Effector memory CD8-positive, alpha-beta T cell (primary cell): ENCODE measurements around the gene CD8B2.
"Not testable (repeated sequence)": the region's sequence is repeated elsewhere in the genome, so short reads cannot be mapped to it uniquely, and the experiment has no call there.

Experiments used
- ATAC-seq: fragments of 150-1000 bp; cut with Tn5 transposase; replicated peaks from 2 replicates; pipeline ENCODE4 v1.10.0; 2021; ENCODE audit warnings: mild to moderate bottlenecking, moderate library complexity
- DNase-seq, 3 experiments: peaks; one replicate each; pipeline ENCODE4 v3.0.0; 2021
- H3K27ac Mint-ChIP-seq, 2 donors: one replicate each; pipeline ENCODE4 v1.8.0; 2022; ENCODE audit warnings: mild to moderate bottlenecking in 2 of 2, mixed read lengths in 2 of 2, moderate library complexity in 2 of 2
- H3K27me3 Mint-ChIP-seq, 2 donors: one replicate each; pipeline ENCODE4 v1.8.0; 2022; ENCODE audit warnings: mixed read lengths in 2 of 2
- H3K36me3 Mint-ChIP-seq: one replicate; pipeline ENCODE4 v1.8.0; 2022; ENCODE audit warnings: mild to moderate bottlenecking, moderate library complexity, mixed read lengths; ENCODE audit not compliant: insufficient read depth
- H3K4me1 Mint-ChIP-seq, 2 donors: one replicate each; pipeline ENCODE4 v1.8.0; 2022; ENCODE audit warnings: low read depth in 2 of 2, mixed read lengths in 2 of 2
- H3K4me3 Mint-ChIP-seq, 2 donors: one replicate each; pipeline ENCODE4 v1.8.0; 2022; ENCODE audit warnings: mild to moderate bottlenecking in 2 of 2, mixed read lengths in 2 of 2, moderate library complexity in 2 of 2
- H3K9me3 Mint-ChIP-seq, 2 donors: one replicate each; pipeline ENCODE4 v1.8.0; 2022; ENCODE audit warnings: mixed read lengths in 2 of 2

Gene CD8B2

DNA sequence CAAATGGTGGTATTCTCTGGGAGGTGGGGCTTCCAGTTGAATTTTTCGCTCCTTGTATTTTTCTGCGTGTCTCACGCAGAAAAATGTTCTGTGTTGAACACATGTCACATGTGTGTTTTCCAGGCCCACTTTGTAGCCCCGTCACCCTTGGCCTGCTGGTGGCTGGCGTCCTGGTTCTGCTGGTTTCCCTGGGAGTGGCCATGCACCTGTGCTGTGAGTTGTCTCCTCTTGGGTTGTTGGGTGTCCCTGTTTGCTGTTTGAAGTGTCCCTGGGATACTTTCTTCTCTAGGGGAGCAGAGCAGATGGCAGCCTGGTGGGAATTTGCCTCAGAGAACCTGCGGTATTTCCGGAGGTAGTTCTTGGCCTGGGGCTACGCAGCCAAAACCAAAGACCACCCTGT lies 15.2 kb downstream of the CD8B2 start:
- not testable (repeated sequence) for DNase-seq, H3K9me3 Mint-ChIP-seq, H3K4me1 Mint-ChIP-seq, ATAC-seq, H3K27ac Mint-ChIP-seq, H3K27me3 Mint-ChIP-seq, H3K4me3 Mint-ChIP-seq, H3K36me3 Mint-ChIP-seq

DNA sequence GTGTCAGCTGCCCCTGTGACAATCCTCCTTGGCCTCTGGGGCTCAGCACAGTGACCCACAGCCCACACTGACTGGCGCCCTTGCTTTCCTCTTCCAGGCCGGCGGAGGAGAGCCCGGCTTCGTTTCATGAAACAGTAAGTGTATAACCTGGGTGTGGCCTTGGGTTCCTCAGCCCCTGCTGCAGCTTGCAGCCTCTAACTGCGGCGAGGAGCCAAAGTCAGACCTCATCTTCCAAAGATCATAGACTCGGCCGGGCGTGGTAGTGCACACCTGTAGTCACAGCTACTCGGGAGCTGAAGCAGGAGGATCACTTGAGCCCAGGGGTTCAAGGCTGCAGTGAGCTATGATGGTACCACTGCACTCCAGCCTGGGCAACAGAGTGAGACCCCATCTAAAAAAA lies 17.0 kb downstream of the CD8B2 start:
- H3K27me3 Mint-ChIP-seq, H3K4me3 Mint-ChIP-seq, H3K36me3 Mint-ChIP-seq, H3K9me3 Mint-ChIP-seq, ATAC-seq, H3K27ac Mint-ChIP-seq, H3K4me1 Mint-ChIP-seq, DNase-seq: not testable (repeated sequence)

DNA sequence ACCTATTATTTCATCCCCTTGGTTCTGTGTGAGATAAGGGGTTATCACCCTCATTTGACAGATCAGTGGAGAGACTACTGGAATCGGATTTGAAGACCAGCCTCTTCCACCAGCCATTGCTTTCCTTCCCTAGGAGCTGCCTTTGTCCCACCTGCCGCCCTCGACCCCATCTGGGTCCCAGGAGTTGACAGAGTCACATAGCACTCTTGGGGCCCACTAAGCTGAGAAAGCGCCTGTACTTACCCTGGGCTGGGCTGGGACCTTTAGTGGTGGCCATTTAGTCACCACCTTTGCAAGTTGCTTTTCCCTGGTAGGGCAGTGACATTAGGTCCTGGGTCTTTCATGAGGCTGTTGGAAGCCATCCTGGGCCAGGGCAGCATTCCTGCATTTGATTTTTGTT lies 17.6 kb downstream of the CD8B2 start:
- not testable (repeated sequence) for H3K27me3 Mint-ChIP-seq, H3K36me3 Mint-ChIP-seq, H3K4me3 Mint-ChIP-seq, DNase-seq, H3K4me1 Mint-ChIP-seq, H3K9me3 Mint-ChIP-seq, ATAC-seq, H3K27ac Mint-ChIP-seq

DNA sequence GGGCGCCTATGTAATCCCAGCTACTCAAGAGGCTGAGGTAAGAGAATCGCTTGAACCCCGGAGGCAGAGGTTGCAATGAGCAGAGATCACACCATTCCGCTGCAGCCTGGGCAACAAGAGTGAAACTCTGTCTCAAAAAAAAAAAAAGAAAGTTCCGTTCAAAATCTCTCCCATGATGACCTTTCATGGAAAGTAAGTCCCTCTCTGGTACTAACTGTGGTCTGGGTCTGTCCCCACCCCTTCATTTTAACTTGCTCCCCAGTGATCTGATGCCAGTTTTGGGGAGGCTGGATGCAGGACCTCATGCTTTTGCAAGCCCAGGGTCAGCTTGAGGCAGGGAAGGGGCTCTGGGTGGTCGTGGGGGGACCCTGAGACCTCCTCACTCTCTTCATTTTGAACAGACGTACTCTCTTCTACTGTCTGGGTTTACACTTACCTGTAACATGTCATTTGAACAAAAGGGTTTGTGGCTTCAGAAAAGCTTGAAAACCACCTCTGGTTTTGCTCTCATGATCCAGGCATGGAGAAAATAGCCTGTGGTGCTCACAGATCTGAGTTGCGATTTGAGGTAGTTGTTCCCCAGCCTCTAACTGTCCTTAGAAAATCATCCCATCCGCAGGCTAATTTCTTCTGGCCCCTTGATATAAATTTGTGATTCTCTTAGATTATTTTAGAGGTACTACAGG lies 19.0 kb downstream of the CD8B2 start:
- H3K4me3 Mint-ChIP-seq, DNase-seq: not testable (repeated sequence)

DNA sequence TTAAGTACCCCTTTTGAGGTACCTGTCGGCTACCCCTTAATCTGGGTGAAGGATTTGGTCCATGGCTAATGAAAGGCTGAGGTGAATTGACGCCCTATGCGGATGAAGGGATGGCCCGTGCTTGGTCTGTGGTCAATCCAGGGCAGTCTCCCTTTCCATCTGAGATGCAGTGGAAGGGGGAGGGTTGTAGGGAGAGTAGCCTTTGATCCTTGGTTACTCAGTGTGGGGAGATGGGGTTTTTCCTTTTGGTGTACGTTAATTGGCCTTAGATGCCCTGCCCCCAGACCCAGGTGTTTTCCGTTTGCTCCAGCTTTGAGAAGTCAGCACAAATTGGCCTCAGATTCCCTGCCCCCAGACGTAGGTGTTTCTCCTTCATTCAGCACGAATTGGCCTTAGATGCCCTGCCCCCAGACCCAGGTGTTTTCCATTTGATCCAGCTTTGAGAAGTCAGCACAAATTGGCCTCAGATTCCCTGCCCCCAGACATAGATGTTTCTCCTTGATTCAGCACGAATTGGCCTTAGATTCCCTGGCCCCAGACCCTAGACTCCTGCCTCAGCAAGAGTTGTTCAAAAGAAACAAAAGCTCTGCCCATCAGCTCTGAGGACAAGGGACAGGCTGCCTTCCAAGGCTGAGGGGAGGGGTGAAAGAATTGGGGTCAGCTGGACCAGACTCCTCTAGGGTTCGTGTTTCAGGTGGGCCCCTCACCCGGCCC lies 21.7 kb downstream of the CD8B2 start:
- H3K9me3 Mint-ChIP-seq, H3K4me3 Mint-ChIP-seq, H3K4me1 Mint-ChIP-seq, H3K27me3 Mint-ChIP-seq, DNase-seq, H3K27ac Mint-ChIP-seq, H3K36me3 Mint-ChIP-seq, ATAC-seq: not testable (repeated sequence)

More for the DNA sequence above, 19.0 kb downstream of the CD8B2 start:
- peak; percentile 16 for ATAC-seq
- H3K9me3 Mint-ChIP-seq, H3K36me3 Mint-ChIP-seq, H3K27me3 Mint-ChIP-seq, H3K27ac Mint-ChIP-seq, H3K4me1 Mint-ChIP-seq: not testable (repeated sequence)

DNA sequence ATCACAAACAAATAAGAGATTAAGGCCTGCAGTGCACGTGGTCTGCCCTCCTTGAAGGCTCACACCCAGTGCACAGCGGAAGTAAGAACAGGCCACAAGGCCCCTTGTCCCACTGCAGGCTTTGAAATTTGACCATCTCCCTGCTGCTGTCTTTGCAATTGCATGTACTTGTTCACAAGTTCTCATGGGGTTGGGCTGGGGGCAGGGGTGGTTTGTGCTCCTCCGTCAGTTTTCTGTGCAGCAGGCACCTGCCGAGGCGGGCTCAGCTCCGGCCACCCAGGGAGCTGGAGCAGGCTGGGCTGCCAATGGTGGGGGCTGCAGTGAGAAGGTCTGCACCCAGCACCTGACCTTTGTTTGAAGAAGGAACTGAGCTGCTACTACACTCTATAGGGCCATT lies 22.2 kb downstream of the CD8B2 start:
- not testable (repeated sequence) for H3K27ac Mint-ChIP-seq, H3K27me3 Mint-ChIP-seq, ATAC-seq, H3K4me1 Mint-ChIP-seq, DNase-seq, H3K9me3 Mint-ChIP-seq, H3K4me3 Mint-ChIP-seq, H3K36me3 Mint-ChIP-seq

DNA sequence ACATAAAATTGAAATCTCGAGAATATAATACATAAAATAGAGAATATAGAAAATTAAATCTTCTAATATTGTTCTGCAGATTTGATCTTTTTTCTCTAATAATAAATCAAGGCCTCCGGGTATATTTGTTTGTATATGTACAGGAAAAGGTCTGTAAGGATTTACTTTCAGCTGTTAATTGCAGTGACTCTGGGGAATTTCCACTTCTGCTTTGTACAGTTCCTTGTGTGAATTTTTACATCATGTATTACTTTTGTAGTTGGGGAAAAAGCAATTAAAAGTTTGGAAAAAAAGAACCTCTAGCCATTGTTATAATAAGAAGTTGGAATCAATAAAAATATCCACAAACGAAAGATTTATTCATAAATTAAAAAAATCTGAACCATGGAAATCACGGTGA lies 23.6 kb downstream of the CD8B2 start:
- not testable (repeated sequence) for ATAC-seq, H3K4me3 Mint-ChIP-seq, H3K27me3 Mint-ChIP-seq, DNase-seq, H3K27ac Mint-ChIP-seq, H3K4me1 Mint-ChIP-seq, H3K9me3 Mint-ChIP-seq, H3K36me3 Mint-ChIP-seq

DNA sequence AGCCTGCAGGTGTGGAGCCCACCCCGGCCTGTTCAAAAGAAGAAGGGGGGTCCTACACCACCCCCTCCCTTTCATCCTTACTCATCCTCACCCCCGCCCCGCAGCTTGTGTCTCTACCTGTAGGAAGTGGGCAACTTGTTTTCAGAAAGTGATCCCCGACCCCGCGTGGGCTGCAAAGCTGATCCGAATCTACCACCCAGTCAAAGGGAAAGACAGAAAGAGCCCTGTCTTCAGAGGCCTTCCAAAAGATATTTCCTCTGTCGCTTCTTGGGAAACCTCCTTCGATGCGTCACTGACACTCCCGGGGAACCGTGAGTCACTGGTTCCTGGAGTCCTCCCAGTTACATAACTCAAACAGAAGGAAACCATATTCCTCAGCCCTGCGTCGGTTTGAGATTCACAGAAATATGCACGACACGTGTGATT lies 24.3 kb downstream of the CD8B2 start:
- H3K4me3 Mint-ChIP-seq = peak overlapping the region in 1 of 2 donors; percentile 28
- not testable (repeated sequence) for H3K27me3 Mint-ChIP-seq, H3K27ac Mint-ChIP-seq, H3K36me3 Mint-ChIP-seq, H3K9me3 Mint-ChIP-seq, DNase-seq, H3K4me1 Mint-ChIP-seq
- peak; percentile 21 for ATAC-seq

DNA sequence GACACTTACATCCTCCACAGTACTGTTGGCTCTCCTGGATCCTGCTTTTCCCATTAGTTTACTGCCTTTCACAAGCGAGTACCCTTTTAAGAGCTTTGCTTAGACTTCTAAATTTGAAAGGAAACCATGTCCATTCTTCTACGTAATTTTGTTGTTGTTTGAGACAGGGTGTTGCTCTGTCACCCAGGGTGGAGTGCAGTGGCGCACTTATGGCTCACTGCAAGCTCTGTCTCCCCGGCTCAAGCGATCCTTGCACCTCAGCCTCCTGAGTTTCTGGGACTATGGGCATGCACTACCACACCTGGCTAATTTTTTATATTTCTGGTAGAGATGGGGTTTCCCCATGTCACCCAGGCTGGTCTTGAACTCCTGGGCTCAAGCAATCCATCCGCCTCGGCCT lies 24.8 kb downstream of the CD8B2 start:
- H3K4me3 Mint-ChIP-seq = peak overlapping the region in 1 of 2 donors; percentile 28

DNA sequence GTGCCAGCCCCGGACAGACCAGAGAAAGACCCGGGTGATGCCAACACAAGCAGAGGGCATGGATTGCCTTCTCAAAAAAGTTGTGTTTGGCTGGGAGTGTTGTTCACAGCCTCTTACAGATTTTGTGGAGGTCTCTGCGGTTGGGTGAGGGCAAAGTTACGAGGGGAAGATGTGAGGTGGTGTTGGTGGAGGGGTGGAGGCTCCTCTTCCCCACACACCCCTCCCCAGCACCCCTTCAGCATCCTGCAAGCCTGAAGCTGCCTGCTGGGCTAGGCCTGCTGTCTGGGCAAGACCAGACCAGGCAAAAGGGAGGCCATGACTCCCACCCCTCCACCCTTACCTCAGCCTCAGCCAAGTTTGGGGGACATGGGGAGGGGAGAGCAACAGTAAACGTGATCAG lies 26.2 kb downstream of the CD8B2 start:
- not testable (repeated sequence) for H3K4me3 Mint-ChIP-seq, H3K4me1 Mint-ChIP-seq, H3K27me3 Mint-ChIP-seq, H3K36me3 Mint-ChIP-seq, DNase-seq, H3K9me3 Mint-ChIP-seq, H3K27ac Mint-ChIP-seq
- ATAC-seq = peak; percentile 61

More for the DNA sequence above, 24.8 kb downstream of the CD8B2 start:
- not testable (repeated sequence) for H3K36me3 Mint-ChIP-seq, H3K27me3 Mint-ChIP-seq, H3K4me1 Mint-ChIP-seq, DNase-seq, H3K9me3 Mint-ChIP-seq, ATAC-seq
- peak overlapping the region in 1 of 2 donors; percentile 16 for H3K27ac Mint-ChIP-seq

DNA sequence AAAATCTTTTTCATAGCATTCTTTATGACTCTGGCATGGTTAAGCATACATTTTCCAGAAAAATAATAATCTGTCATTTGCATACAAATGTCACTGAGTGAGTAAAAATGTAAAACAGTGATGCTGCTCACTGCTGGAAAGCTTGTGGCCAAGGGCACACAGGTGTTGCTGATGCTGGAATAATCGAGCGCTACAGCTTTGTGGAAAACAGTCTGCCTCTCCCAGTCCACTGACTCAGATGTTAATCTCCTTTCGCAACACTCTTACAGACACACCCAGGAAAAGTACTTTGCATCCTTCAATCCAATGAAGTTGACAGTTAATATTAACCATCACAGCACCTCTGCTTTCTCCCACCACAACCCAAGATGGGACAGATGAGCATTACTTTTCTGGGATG lies 27.7 kb downstream of the CD8B2 start:
- H3K4me3 Mint-ChIP-seq = not testable (repeated sequence)

DNA sequence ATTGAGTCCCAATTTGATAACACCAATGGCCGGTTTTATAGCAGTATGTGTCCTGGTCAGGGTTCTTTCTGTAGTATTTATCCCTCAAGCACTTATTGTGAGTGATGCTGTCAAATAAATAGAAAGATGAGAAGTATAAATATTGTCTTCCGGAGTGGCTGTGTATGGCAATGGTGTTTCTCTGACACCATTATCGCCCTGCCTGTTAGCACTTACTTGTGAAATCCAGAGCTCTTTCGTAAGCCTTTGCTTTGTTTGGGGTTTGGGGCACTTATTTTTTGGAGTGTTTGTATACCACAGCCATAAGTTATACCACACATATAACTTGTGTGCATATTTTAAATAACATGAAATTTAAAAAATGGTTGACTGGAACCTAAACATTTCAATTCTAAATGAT lies 29.3 kb downstream of the CD8B2 start:
- H3K27me3 Mint-ChIP-seq = peaks cover 0 to 6% of the 10 kb centered on the region in 2 donors

More for the DNA sequence above, 27.7 kb downstream of the CD8B2 start:
- not testable (repeated sequence) for H3K36me3 Mint-ChIP-seq, H3K9me3 Mint-ChIP-seq, ATAC-seq, H3K27ac Mint-ChIP-seq, H3K27me3 Mint-ChIP-seq, H3K4me1 Mint-ChIP-seq, DNase-seq

DNA sequence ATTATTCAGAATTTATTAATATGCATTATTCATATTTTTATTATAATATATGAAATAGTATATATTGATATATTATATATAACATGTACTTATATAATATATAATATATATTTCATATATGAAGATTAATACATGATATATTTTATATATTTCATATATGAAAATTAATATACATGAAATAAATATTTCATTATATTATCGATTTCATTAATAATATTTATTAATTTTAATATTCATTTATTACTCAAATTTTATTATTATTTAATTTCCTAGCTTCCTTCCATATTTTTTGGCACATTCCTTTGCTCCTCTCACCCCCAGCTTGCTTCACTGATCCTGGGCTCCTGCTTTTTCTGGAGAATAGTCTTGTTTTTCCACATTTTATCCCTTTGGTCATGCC lies 29.7 kb downstream of the CD8B2 start:
- Mint-ChIP-seq H3K27me3 (peaks cover 0 to 6% of the 10 kb centered on the region in 2 donors), H3K4me3 (no peak overlapping the region), H3K27ac (no peak overlapping the region), H3K9me3 (no peaks in the 10 kb centered on the region), H3K4me1 (peaks cover 1 to 3% of the 10 kb centered on the region in 2 donors), H3K36me3 (no peaks in the 10 kb centered on the region)
- ATAC-seq (no peak), DNase-seq (no peak)

More for the DNA sequence above, 29.3 kb downstream of the CD8B2 start:
- ATAC-seq (no peak), DNase-seq (no peak)
- Mint-ChIP-seq H3K4me1 (peaks cover 4% of the 10 kb centered on the region in 2 donors), H3K27ac (no peak overlapping the region), H3K36me3 (no peaks in the 10 kb centered on the region), H3K4me3 (no peak overlapping the region), H3K9me3 (no peaks in the 10 kb centered on the region)

DNA sequence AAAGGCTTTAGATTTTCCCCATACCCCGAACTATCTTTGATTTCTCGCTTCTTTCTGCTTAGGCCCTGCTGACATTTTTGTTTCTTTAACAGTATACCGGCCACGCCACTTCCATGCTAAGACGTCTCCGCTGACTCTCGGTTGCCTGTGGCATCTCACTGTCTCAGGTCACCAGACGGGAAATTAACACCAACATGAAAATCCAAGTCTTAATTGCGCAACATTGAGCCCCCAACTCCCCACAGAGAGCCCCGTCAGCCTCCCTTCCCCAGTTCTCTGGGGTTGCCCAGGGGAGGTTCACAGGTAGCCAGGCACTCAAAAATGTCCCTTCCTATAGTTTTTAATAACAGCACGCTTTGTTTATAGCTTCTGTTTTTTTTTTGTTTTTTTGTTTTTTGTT lies 30.2 kb downstream of the CD8B2 start:
- ATAC-seq (no peak), DNase-seq (no peak)
- Mint-ChIP-seq H3K27me3 (peaks cover 0 to 6% of the 10 kb centered on the region in 2 donors), H3K4me1 (no peaks in the 10 kb centered on the region), H3K9me3 (no peaks in the 10 kb centered on the region), H3K27ac (no peak overlapping the region), H3K4me3 (no peak overlapping the region), H3K36me3 (no peaks in the 10 kb centered on the region)
